Transverse colon (tissue), 4 donors: ENCODE results near the gene SCRT2.

Experiments
- POLR2AphosphoS5 ChIP-seq, 3 donors: sonication (generic); formaldehyde crosslinking; IDR thresholded peaks; one replicate each; pipeline ENCODE4 v1.6.1; 2016; ENCODE audit warnings: antibody characterized with exemption in 3 of 3
- TF ChIP-seq, protein P1 (sequence below), 5 experiments: fragments of 200-600 bp in 3 of 5; fragments of 450-650 bp in 2 of 5; sonication (generic) in 3 of 5; IDR thresholded peaks; 1 replicate in 2 of 5; 2 replicates in 3 of 5; pipeline ENCODE4 v1.5.1; 2016 to 2017; ENCODE audit warnings: antibody characterized with exemption in 5 of 5, inconsistent platforms in 3 of 5, mild to moderate bottlenecking in 2 of 5, moderate library complexity in 1 of 5

- TF ChIP-seq, protein P1, sequence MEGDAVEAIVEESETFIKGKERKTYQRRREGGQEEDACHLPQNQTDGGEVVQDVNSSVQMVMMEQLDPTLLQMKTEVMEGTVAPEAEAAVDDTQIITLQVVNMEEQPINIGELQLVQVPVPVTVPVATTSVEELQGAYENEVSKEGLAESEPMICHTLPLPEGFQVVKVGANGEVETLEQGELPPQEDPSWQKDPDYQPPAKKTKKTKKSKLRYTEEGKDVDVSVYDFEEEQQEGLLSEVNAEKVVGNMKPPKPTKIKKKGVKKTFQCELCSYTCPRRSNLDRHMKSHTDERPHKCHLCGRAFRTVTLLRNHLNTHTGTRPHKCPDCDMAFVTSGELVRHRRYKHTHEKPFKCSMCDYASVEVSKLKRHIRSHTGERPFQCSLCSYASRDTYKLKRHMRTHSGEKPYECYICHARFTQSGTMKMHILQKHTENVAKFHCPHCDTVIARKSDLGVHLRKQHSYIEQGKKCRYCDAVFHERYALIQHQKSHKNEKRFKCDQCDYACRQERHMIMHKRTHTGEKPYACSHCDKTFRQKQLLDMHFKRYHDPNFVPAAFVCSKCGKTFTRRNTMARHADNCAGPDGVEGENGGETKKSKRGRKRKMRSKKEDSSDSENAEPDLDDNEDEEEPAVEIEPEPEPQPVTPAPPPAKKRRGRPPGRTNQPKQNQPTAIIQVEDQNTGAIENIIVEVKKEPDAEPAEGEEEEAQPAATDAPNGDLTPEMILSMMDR (IDR thresholded peaks at IDR 0.05) = no peak
- no peak for TF ChIP-seq POLR2AphosphoS5 (IDR thresholded peaks at IDR 0.05)
These were observed 7.6 kb downstream of the SCRT2 start for GRCh38 chr20:668050-668449.
